Kidney (tissue), 14 donors: ENCODE measurements around the gene TM2D1. TPM values are rescaled to one million over a fixed set of nuclear protein-coding genes. Genes with fewer than 3 reads are reported as not detected.
"Not testable (repeated sequence)": the region's sequence is repeated elsewhere in the genome, so short reads cannot be mapped to it uniquely, and the experiment has no call there.

Experiments used
- DNase-seq, 5 donors: peaks; one replicate each; pipeline ENCODE4 v3.0.0-alpha.2; 2013 to 2020
- FAIRE-seq: peaks from 2 replicates; lab custom pipeline; 2012; peaks lifted over from hg19 to GRCh38; lab: Jason Lieb, UNC
- H3K27ac ChIP-seq, 2 donors: one replicate each; pipeline ENCODE4 v1.7.0; 2013; ENCODE audit warnings: low read depth in 2 of 2, low read length in 2 of 2, inconsistent platforms in 1 of 2
- H3K27me3 ChIP-seq: one replicate; pipeline ENCODE4 v1.7.1; 2013; ENCODE audit warnings: low read length, inconsistent platforms; ENCODE audit not compliant: control insufficient read depth, insufficient read depth
- H3K36me3 ChIP-seq, 3 donors: one replicate each; pipeline versions ENCODE4 v1.7.0 to v1.7.1; 2013; ENCODE audit warnings: low read length in 3 of 3, control low read depth in 1 of 3, inconsistent platforms in 1 of 3; ENCODE audit not compliant: insufficient read depth in 3 of 3, control insufficient read depth in 2 of 3
- H3K4me1 ChIP-seq, 3 donors: one replicate each; pipeline versions ENCODE4 v1.7.0 to v1.7.1; 2013; ENCODE audit warnings: low read length in 3 of 3, inconsistent platforms in 1 of 3, low read depth in 1 of 3; ENCODE audit not compliant: control insufficient read depth in 2 of 3, insufficient read depth in 2 of 3
- H3K4me3 ChIP-seq, 3 donors: one replicate each; pipeline versions ENCODE4 v1.7.0 to v1.8.1; 2013; ENCODE audit warnings: low read length in 3 of 3, control low read depth in 1 of 3, inconsistent platforms in 1 of 3
- H3K9ac ChIP-seq, 3 donors: one replicate each; pipeline versions ENCODE4 v1.7.0 to v1.7.1; 2013; ENCODE audit warnings: low read length in 3 of 3, control low read depth in 1 of 3, inconsistent platforms in 1 of 3
- H3K9me3 ChIP-seq, 3 donors: one replicate each; pipeline versions ENCODE4 v1.7.0 to v1.7.1; 2013; ENCODE audit warnings: low read length in 3 of 3, control low read depth in 1 of 3, inconsistent platforms in 1 of 3; ENCODE audit not compliant: control insufficient read depth in 2 of 3, insufficient read depth in 1 of 3
- intact Hi-C: fragments of 100-400 bp; cut with DNase I; formaldehyde crosslinking; loops from one replicate; pipeline ENCODE4 v1.11.1; 2022
- polyA plus RNA-seq: library from polyadenylated mRNA; stranded (reverse); fragments of 350-450 nt; fragmentation: Illumina TruSeq; extraction: RNeasy Lipid Tissue Mini Kit (QIAGEN cat#74804); gene quantifications from one replicate; pipeline ENCODE4 v1.2.3, GENCODE V29; 2014; ENCODE audit warnings: low read depth, low replicate concordance; ENCODE audit not compliant: insufficient read depth
- total RNA-seq: library from RNA; stranded (reverse); fragmentation: NEBNext Ultra II Directional; extraction: Animal tissue kit (Norgen Biotek cat#: 25700); gene quantifications from one replicate; pipeline ENCODE4 v1.2.1, GENCODE V29; 2021
- TF ChIP-seq, protein P1 (sequence below): IDR thresholded peaks from 3 replicates; pipeline ENCODE4 v1.5.1; 2012; ENCODE audit warnings: mild to moderate bottlenecking, moderate library complexity, borderline replicate concordance; ENCODE audit not compliant: insufficient read depth; ENCODE audit errors: extremely low read depth
- donor health status: control.
- donor health status: control.
- donor health status: control.
- donor health status: control.
- donor health status: control.
- donor health status: DM: yes; HTN: yes; CAD: no.
- donor health status: Normal renal cell carcinoma (clear cell type).

TM2D1 gene
- total and polyA plus RNA-seq, 2 donors from 2014 or later, result 49.6 to 52.6 TPM

DNA sequence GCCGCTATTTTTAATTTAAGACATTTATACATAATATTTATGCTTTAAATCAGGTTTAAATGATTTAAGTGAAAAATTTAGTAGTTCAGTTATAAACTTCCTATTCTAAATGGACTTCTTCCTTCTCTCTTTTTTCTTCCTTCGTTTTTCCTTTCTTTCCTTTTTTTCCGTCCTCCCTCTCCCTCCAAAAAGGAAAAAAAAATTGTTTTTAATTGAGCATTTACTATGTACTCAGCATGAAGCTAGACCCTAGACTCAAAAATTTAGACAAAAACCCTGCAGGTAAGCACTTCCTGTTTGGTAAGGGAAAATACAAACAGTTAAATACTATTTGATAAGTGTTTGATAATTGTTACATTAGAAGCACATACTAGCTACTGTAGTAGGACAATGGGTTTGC, 2.6 kb upstream of the TM2D1 start:
- TF ChIP-seq, protein P1, sequence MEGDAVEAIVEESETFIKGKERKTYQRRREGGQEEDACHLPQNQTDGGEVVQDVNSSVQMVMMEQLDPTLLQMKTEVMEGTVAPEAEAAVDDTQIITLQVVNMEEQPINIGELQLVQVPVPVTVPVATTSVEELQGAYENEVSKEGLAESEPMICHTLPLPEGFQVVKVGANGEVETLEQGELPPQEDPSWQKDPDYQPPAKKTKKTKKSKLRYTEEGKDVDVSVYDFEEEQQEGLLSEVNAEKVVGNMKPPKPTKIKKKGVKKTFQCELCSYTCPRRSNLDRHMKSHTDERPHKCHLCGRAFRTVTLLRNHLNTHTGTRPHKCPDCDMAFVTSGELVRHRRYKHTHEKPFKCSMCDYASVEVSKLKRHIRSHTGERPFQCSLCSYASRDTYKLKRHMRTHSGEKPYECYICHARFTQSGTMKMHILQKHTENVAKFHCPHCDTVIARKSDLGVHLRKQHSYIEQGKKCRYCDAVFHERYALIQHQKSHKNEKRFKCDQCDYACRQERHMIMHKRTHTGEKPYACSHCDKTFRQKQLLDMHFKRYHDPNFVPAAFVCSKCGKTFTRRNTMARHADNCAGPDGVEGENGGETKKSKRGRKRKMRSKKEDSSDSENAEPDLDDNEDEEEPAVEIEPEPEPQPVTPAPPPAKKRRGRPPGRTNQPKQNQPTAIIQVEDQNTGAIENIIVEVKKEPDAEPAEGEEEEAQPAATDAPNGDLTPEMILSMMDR, result no peak
- DNase-seq (no peak), FAIRE-seq (no peak)
- Histone ChIP-seq H3K9ac (no peak overlapping the region), H3K4me1 (peaks cover 0 to 4% (median 0%) of the 10 kb centered on the region in 3 donors), H3K4me3 (no peak overlapping the region), H3K36me3 (no peaks in the 10 kb centered on the region), H3K27me3 (no peaks in the 10 kb centered on the region), H3K9me3 (no peaks in the 10 kb centered on the region), H3K27ac (no peak overlapping the region)
- intact Hi-C loops, result no loop called here

- Histone ChIP-seq H3K4me1 (peaks cover 0 to 4% (median 0%) of the 10 kb centered on the region in 3 donors), H3K4me3 (peak overlapping the region; percentile 89 to 100 (median 98)), H3K27me3 (no peaks in the 10 kb centered on the region), H3K27ac (peak overlapping the region; percentile 85 to 89), H3K9ac (peak overlapping the region; percentile 76 to 100 (median 88)), H3K9me3 (no peaks in the 10 kb centered on the region), H3K36me3 (no peaks in the 10 kb centered on the region)
- no peak for FAIRE-seq
- TF ChIP-seq, protein P1, result no peak
- DNase-seq, result peak in 1 of 5 donors; percentile 14
- intact Hi-C loops, result no loop called here
These were observed 482 bp downstream of the TM2D1 start for GRCh38 chr1:61724506-61724812.

- intact Hi-C loops, H3K27ac ChIP-seq, H3K9me3 ChIP-seq, H3K9ac ChIP-seq, H3K4me1 ChIP-seq, FAIRE-seq, DNase-seq, H3K27me3 ChIP-seq, H3K36me3 ChIP-seq, H3K4me3 ChIP-seq: not testable (repeated sequence)
These were observed 5.8 kb downstream of the TM2D1 start for GRCh38 chr1:61718996-61719663.

- DNase-seq (no peak), FAIRE-seq (no peak)
- Histone ChIP-seq H3K27ac (no peak overlapping the region), H3K9me3 (no peaks in the 10 kb centered on the region), H3K27me3 (no peaks in the 10 kb centered on the region), H3K4me1 (no peaks in the 10 kb centered on the region), H3K4me3 (no peak overlapping the region), H3K36me3 (peaks cover 2 to 13% (median 6%) of the 10 kb centered on the region in 3 donors), H3K9ac (no peak overlapping the region)
- intact Hi-C loops, result no loop called here
- TF ChIP-seq, protein P1, result no peak
These were observed 13.0 kb downstream of the TM2D1 start for GRCh38 chr1:61711969-61712368.

DNA sequence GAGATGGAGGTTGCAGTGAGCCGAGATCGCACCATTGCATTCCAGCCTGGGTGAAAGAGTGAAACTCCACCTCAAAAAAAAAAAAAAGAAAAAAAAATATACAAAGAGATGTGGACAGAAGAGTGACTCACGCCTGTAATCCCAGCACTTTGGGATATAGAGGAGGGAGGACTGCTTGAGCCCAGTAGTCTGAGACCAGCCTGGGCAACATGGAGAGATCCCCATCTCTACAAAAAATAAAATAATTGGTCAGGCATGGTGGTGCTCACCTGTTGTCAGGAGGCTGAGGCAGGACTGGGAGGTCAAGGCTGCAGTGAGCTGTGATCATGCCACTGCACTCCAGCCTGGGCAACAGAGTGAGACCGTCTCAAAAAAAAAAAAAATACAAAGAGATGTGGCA, 13.7 kb downstream of the TM2D1 start:
- intact Hi-C loops, FAIRE-seq, H3K27me3 ChIP-seq, H3K4me3 ChIP-seq, H3K9ac ChIP-seq, H3K9me3 ChIP-seq, H3K4me1 ChIP-seq, DNase-seq, H3K27ac ChIP-seq: not testable (repeated sequence)
- H3K36me3 ChIP-seq, result peaks cover 2 to 13% (median 6%) of the 10 kb centered on the region in 3 donors
